HL-60 (cell line): ENCODE data around the gene ATAD1.

Source experiments
- POLR2AphosphoS5 ChIP-seq: IDR thresholded peaks from 2 replicates; pipeline ENCODE4 v1.6.1; 2012; ENCODE audit warnings: low read depth
- TF ChIP-seq, protein P1 (sequence below): IDR thresholded peaks from one replicate; pipeline ENCODE4 v1.5.1; 2011; ENCODE audit warnings: low read length, control low read depth, inconsistent platforms; ENCODE audit not compliant: insufficient read depth

DNA sequence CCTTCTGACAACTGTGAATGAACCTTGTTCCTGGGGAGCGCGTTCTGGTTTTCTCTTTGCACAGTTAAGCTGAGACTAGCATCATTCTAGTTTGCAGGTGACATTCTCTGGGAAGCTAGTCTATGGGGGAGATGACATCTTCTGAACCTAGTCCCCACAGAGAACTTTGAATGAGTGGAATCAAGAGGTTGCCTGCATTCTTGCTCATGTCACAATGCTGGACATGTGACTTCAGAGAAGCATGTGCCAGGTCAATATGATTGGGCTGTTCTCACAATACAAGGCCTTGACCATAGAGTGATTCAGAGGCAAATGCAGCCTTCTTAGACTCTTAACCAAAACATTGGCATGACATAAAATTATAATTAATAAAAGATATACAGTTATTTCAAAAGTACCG, 23.2 kb upstream of the ATAD1 start:
- TF ChIP-seq, protein P1, sequence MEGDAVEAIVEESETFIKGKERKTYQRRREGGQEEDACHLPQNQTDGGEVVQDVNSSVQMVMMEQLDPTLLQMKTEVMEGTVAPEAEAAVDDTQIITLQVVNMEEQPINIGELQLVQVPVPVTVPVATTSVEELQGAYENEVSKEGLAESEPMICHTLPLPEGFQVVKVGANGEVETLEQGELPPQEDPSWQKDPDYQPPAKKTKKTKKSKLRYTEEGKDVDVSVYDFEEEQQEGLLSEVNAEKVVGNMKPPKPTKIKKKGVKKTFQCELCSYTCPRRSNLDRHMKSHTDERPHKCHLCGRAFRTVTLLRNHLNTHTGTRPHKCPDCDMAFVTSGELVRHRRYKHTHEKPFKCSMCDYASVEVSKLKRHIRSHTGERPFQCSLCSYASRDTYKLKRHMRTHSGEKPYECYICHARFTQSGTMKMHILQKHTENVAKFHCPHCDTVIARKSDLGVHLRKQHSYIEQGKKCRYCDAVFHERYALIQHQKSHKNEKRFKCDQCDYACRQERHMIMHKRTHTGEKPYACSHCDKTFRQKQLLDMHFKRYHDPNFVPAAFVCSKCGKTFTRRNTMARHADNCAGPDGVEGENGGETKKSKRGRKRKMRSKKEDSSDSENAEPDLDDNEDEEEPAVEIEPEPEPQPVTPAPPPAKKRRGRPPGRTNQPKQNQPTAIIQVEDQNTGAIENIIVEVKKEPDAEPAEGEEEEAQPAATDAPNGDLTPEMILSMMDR, result no peak
- no peak for TF ChIP-seq POLR2AphosphoS5
